ENCODE data around the gene TXNRD2. TPM values are rescaled to one million over a fixed set of nuclear protein-coding genes. Genes with fewer than 3 reads are reported as not detected.

TXNRD2 gene
- total RNA-seq, 1 donor from 2014 or later: 6.4 TPM

DNA sequence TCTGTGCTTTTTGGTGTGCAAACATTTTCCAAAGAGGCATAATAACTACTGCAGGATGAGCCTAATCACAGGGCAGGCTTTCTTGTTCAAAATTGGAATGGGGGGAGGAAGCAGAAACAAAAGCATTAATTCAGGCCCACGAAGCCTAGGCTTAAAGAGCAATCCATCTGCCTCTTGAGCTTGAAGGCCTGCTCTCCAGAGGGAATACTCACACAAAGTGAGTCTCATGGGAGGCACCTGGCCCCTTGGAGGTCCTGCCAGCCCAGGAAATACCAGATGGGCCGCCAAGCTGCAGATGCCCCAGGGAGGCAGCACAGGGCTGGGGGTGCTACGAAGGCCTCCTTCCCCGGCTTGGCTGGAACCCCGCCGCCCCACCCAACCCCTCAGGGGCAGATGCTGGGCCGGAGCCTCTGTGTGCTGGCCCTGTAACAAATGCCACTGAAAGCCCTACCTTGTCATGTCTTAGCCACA is 39.3 kb downstream of the TXNRD2 start:
- Mint-ChIP-seq H3K9me3 (ENCODE audit: unreplicated experiment) (peaks cover 7% of the 10 kb centered on the region), H3K4me3 (ENCODE audit: unreplicated experiment) (peak overlapping the region; percentile 77), H3K36me3 (ENCODE audit: unreplicated experiment) (no peaks in the 10 kb centered on the region), H3K4me1 (ENCODE audit: low read depth, unreplicated experiment) (peaks cover 32% of the 10 kb centered on the region), H3K27ac (ENCODE audit: unreplicated experiment) (peak overlapping the region; percentile 87), H3K27me3 (ENCODE audit: unreplicated experiment) (peaks cover 5% of the 10 kb centered on the region)
- TF ChIP-seq, protein P1, sequence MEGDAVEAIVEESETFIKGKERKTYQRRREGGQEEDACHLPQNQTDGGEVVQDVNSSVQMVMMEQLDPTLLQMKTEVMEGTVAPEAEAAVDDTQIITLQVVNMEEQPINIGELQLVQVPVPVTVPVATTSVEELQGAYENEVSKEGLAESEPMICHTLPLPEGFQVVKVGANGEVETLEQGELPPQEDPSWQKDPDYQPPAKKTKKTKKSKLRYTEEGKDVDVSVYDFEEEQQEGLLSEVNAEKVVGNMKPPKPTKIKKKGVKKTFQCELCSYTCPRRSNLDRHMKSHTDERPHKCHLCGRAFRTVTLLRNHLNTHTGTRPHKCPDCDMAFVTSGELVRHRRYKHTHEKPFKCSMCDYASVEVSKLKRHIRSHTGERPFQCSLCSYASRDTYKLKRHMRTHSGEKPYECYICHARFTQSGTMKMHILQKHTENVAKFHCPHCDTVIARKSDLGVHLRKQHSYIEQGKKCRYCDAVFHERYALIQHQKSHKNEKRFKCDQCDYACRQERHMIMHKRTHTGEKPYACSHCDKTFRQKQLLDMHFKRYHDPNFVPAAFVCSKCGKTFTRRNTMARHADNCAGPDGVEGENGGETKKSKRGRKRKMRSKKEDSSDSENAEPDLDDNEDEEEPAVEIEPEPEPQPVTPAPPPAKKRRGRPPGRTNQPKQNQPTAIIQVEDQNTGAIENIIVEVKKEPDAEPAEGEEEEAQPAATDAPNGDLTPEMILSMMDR (IDR thresholded peaks at IDR 0.05; ENCODE audit: partially characterized antibody, unreplicated experiment): no peak
- no peak for DNase-seq

DNA sequence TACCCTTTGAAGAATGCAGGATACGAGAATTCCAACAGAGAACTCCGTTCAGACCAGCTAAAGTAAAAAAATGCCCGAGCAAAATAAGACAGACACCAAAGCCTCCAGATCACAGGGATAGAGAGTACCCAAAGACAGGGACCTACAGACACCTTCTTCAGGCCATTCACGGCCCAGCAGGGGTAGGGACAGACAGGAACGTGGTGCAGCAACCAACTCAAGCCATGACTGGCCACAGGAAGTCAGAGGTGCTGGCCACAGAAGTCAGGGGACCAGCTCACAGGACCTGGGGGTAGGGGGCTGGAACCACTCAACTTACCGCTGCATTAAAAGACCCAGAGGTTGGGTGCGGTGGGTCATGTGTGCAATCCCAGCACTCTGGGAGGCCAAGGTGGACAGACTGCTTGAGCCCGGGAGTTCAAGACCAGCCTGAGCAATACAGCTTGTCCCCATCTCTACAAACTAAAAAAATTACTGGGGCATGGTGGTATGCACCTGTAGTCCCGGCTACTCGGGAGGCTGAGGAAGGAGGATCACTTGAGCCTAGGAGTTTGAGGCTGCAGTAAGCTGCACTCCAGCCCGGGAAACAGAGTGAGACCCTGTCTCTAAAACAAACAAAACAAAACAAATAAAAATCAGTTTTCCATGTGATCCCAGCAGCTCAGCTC is 39.9 kb downstream of the TXNRD2 start:
- Mint-ChIP-seq H3K36me3 (ENCODE audit: unreplicated experiment) (no peaks in the 10 kb centered on the region), H3K27me3 (ENCODE audit: unreplicated experiment) (peaks cover 5% of the 10 kb centered on the region), H3K27ac (ENCODE audit: unreplicated experiment) (peak overlapping the region; percentile 87), H3K9me3 (ENCODE audit: unreplicated experiment) (peaks cover 7% of the 10 kb centered on the region), H3K4me3 (ENCODE audit: unreplicated experiment) (peak overlapping the region; percentile 77), H3K4me1 (ENCODE audit: low read depth, unreplicated experiment) (peaks cover 32% of the 10 kb centered on the region)
- TF ChIP-seq, protein P1 (IDR thresholded peaks at IDR 0.05; ENCODE audit: partially characterized antibody, unreplicated experiment): no peak
- no peak for DNase-seq

DNA sequence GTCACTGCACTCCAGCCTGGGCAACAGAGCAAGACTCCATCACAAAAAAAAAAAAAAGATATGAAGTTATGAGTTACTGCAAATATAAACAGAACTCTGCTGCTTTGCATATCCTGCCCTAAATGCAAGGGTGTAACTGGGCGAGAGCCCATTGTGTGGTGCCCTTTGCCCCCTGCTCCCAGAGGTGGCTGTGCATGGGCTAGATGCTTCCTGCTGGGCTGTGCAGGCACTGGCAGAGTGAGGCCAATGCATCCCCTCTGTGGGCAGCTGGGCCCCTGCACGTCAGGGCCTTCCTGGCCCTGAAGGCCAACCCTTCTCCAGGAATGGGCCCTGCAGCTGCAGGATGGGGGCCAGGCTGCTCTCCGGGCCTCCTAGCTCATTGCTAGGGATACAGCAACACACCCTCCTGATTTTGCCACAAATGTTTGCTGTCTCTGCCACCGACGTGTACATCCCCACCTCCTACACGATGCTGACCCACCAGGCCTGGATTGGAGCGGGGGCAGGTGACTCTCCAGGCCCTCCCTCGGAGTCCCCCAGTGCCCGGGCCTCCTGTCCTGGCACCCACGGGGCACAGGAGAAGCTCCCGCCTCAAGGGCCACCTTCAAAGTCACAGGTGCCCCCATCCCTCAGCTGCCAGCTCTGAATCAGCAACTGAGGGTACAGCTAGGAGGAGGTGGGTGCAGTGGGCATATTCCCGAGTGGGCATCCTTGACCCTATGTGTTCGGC is 40.7 kb downstream of the TXNRD2 start:
- peak overlapping the region; percentile 87 for H3K27ac Mint-ChIP-seq (ENCODE audit: unreplicated experiment)
- peaks cover 30% of the 10 kb centered on the region for H3K4me1 Mint-ChIP-seq (ENCODE audit: low read depth, unreplicated experiment)
- no peak overlapping the region for H3K4me3 Mint-ChIP-seq (ENCODE audit: unreplicated experiment)
- peaks cover 2% of the 10 kb centered on the region for H3K27me3 Mint-ChIP-seq (ENCODE audit: unreplicated experiment)
- no peaks in the 10 kb centered on the region for H3K36me3 Mint-ChIP-seq (ENCODE audit: unreplicated experiment)
- no peak for DNase-seq
- peaks cover 4% of the 10 kb centered on the region for H3K9me3 Mint-ChIP-seq (ENCODE audit: unreplicated experiment)
- TF ChIP-seq, protein P1 (IDR thresholded peaks at IDR 0.05; ENCODE audit: partially characterized antibody, unreplicated experiment): no peak

DNA sequence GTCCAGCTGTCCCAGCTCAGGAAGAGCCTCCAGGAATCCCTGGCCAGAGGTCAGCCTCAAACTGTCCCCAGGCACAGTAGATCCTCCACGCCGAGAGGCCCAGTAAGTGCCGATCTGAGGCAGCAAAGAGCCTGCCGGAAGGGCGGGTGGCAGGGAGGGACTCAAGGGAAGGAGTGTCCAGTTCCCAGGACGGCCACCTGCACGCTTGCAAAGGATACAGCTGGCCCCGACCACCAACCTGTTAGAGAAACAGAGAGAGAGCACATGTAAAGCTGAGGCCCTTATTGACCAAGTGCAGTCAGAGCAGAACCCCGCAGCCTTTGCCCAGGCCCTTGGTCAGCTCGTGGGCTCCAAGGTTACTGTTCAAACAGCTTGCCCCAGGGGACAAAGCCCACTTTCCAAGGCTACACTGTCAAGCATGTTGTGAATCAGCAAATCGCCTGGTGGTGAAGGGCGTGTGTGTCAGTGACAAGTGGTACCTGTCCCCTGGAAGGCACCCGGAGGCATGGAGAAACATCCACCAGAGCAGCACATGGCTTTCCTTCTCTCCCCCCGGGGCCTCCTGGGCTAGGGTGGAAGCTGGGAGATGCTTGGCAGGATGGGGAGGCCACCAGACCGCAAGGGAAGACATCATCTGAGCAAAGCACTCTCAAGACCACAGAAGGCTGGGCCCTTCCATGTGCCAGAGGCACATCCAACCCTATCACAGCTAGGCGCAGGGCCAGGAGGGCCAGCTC is 42.6 kb downstream of the TXNRD2 start:
- no peaks in the 10 kb centered on the region for H3K36me3 Mint-ChIP-seq (ENCODE audit: unreplicated experiment)
- DNase-seq: no peak
- H3K4me3 Mint-ChIP-seq (ENCODE audit: unreplicated experiment): no peak overlapping the region
- peaks cover 3% of the 10 kb centered on the region for H3K27me3 Mint-ChIP-seq (ENCODE audit: unreplicated experiment)
- TF ChIP-seq, protein P1 (IDR thresholded peaks at IDR 0.05; ENCODE audit: partially characterized antibody, unreplicated experiment): no peak
- no peak overlapping the region for H3K27ac Mint-ChIP-seq (ENCODE audit: unreplicated experiment)
- peaks cover 6% of the 10 kb centered on the region for H3K9me3 Mint-ChIP-seq (ENCODE audit: unreplicated experiment)
- peaks cover 25% of the 10 kb centered on the region for H3K4me1 Mint-ChIP-seq (ENCODE audit: low read depth, unreplicated experiment)

All from glutamatergic neuron (in vitro differentiated cells).